NCI-H2171 treated with DMSO at 0.1 percent for 48 hours (cell line): Measurements from ENCODE around the gene ZDHHC18.
"Not testable (repeated sequence)": the region's sequence is repeated elsewhere in the genome, so short reads cannot be mapped to it uniquely, and the experiment has no call there.

ENCODE experiments used
- DNase-seq: peaks from one replicate; lab custom pipeline; 2025; lab: John Stamatoyannopoulos, UW

Gene ZDHHC18

DNA sequence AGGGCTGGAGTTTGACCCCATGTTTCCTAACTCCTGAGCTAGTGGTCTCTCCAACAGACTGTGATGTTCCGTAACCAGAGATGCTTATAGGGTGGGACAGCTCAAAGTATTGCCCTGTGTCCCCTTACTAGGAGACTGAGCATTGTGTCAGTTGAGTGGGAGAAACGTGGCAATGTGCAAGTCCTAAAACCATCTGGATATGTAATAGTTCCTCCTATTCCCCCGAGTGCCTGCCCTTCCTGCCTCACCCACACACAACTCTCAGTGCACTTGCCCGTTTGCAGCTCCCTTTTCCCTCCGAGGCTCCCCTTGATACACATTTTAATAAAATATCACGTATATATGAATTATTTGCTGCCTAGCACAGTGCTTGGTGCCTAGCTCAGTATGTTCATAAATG lies 35.3 kb upstream of the ZDHHC18 start:
- DNase-seq, result no peak

DNA sequence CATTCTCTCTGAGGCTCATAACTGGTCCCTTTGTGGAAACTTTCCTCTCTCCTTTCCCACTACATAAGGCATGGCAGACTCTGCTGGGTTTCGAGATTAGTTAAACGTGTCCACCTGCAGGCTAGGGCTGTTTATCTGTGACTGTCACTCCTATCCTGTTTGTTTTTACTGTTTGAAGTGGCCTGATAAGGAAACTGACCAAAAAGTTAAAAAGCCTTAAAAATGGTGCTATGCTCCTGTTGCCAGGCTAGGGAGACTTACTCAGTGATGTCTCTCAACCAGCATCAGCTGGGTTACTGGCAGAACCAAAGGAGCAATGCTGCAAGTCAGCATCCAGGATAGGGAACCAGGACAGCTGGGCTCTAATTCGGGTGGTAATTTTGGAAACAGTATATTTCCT lies 34.9 kb upstream of the ZDHHC18 start:
- DNase-seq, result no peak

DNA sequence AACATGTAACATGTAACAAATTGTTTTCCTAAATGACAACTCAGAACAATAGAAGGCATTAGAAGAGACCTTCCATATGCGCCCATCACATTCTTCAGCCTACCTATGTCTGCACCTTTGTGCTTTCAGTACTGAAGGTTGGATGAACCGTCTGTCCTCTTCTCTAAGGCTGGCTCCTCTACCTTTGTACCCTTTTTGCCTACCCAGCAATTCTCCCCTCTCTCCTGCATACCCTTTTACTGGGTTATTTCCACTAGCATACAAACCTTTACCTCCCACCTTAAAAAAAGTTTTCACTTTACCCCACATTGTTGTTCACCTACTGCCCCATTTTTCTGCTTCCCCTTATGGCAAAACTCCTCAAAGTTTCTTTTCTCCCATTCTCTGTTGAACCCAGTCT lies 33.6 kb upstream of the ZDHHC18 start:
- no peak for DNase-seq

DNA sequence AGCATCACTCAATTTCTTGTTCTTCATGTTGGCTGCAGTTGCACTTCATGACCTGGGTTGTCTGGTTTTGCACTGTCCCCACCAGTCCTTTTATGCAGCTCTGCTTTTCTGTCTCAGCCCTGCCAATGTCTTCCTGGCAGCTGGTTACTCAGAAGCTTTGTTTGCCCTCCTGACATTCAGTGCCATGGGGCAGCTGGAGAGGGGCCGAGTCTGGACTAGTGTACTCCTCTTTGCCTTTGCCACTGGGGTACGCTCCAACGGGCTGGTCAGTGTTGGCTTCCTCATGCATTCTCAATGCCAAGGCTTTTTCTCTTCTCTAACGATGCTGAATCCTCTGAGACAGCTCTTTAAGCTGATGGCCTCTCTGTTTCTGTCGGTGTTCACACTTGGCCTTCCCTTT lies 32.1 kb upstream of the ZDHHC18 start:
- no peak for DNase-seq

DNA sequence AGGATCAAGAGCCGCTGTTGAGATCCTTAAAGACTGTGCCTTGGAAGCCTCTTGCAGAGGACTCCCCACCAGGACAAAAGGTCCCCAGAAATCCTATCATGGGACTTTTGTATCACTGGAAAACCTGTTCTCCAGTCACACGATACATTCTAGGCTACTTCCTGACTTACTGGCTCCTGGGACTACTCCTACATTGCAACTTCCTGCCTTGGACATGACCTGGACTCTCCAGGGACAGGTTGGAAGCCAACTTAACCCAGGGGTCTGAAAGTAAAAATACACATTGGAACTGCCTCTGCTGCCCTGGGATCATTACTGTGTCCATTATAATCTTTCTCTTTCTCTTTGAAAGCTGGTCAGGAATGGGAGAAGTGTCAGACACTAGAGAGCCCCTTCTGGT lies 28.9 kb upstream of the ZDHHC18 start:
- DNase-seq, result no peak

DNA sequence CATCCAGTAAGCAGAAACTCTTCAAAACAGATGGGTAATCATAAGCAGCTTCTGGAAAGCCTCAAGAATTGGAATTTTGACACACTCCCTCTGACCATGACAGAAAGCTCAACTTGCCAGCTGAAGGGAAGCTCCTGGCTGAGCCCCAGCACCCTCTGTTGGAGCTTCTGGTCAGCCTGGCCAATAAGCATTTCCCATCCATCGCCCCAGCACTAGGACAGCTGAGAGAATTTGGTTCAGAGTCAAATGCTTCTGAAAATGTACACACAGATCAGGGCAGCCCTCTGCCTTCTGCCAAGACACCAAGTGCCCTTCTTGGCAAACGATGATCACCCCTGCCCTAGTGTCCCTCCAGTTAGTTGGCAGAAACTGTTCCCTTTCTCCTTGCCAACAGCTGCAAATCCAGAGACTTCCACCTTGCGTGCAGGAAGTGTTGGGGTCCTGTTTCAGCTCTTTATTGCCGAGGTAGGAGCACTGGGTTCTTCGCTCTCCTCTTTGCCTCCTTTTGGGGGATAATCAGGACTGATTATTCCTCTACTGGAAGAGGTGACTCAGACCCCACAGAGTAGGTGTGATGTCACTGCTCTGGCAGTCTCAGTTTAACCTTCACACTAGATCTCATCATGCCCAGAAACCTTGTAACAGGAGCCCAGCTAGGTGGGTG lies 26.9 kb upstream of the ZDHHC18 start:
- DNase-seq, result no peak

DNA sequence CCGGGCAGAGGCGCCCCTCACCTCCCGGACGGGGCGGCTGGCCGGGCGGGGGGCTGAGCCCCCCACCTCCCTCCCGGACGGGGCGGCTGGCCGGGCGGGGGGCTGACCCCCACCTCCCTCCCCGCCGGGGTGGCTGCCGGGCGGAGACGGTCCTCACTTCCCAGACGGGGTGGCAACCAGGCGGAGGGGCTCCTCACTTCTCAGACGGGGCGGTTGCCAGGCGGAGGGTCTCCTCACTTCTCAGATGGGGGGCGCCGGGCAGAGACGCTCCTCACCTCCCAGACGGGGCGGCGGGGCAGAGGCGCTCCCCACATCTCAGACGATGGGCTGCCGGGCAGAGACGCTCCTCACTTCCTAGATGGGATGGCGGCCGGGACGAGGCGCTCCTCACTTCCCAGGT lies 22.6 kb upstream of the ZDHHC18 start:
- not testable (repeated sequence) for DNase-seq

DNA sequence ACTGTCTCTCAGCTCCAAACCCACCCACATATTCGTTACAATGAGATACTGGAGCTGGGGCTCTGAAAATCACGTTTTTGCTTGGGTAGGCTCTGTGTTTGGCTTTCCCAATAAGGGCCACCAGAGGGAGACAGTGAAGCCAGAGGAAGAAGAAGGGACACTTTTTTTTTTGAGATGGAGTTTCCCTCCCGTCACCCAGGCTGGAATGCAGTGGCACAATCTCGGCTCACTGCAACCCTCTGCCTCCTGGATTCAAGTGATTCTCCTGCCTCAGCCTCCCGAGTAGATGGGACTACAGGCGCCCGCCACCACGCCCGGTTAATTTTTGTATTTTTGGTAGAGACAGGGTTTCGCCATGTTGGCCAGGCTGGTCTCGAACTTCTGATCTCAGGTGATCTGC lies 16.4 kb upstream of the ZDHHC18 start:
- DNase-seq, result peak; percentile 78

DNA sequence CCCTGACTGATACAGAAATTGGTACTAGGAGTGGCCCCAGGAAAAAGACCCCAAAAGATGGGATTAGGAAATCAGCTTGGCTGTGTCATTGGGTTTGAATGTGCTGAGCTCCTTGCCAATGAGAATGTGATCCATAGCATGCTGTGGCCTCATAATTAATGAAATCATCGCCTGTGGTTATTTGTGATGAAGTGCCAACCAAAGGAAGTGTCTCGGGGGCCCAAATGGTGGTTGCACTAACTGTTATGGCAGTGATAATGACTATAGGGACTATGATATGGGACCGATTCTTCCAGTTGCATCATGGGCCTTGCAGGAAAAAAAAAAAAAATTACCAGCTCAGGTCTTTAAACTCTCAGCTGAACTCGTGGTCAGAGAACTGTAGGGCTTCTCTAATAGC lies 15.4 kb upstream of the ZDHHC18 start:
- DNase-seq, result no peak

DNA sequence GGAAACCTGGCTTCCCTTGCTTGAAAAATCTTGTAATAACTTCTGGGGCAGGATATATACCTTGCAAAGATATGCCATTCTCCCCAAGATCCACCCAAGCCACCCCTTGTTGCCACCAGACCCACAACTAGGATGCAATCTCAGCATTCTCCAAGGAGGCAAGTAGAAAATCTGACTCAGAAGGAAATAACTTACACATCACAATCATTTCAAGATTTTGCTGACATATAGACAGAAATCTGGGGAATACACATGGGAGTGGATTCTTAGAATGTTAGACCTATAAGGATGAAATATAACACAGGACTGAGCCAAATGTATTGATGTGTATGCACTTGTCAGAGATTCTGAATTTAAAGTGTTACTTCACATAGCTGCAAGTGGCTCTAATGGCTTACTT lies 14.8 kb upstream of the ZDHHC18 start:
- DNase-seq, result no peak

DNA sequence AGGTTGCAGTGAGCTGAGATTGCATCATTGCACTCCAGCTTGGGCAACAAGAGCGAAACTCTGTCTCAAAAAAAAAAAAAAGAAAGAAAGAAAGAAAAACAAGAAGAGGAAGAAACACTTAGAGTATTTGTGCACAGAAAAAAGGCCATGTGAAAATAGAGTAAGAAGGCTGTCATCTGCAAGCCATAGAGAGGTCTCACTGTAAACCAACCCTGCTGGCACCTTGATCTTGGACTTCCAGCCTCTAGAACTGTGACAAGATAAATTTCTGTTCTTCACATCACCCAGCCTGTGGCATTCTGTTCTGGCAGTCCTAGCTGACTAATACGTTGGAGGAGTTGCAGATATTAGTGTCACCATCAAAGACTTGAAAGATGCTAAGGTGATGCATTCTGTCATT lies 12.1 kb upstream of the ZDHHC18 start:
- no peak for DNase-seq

DNA sequence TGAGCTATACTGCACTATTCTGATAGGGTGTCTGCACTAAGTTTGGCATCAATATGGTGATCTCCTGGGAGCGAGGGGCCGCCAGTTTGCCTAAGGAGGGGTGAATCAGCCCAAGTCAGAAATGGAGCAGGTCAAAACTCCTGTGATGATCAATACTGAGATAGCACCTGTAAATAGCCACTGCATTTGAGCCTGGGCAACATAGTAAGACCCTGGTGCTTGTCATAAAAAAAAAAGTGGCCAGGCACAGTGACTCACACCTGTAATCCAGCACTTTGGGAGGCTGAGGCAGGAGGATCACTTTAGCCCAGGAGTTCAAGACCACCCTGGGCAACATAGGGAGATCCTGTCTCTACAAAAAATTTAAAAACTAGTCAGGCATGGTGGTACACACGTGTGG lies 11.6 kb upstream of the ZDHHC18 start:
- no peak for DNase-seq

DNA sequence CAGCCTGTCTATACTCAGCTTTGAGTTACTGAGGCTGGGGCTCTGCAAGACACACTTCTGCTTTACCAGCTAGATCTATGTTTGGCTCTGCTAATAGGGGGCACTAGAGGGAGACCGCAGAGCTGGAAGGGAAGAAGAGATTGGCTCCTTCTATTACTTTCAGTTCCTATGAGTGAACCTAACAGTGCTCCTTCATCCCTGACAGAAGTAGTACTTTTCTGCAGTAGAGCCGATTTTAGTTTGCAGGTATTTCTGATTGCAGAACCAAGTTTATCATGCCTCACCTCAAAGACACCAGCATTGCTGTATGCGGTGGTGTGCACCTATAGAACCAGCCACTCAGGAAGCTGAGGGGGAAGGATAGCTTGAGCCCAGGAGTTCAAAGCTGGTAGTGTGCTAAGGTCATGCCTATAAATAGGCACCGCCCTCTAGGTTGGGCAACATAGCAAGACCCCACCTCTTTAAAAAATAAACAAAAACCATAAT lies 5.7 kb upstream of the ZDHHC18 start:
- DNase-seq, result no peak

DNA sequence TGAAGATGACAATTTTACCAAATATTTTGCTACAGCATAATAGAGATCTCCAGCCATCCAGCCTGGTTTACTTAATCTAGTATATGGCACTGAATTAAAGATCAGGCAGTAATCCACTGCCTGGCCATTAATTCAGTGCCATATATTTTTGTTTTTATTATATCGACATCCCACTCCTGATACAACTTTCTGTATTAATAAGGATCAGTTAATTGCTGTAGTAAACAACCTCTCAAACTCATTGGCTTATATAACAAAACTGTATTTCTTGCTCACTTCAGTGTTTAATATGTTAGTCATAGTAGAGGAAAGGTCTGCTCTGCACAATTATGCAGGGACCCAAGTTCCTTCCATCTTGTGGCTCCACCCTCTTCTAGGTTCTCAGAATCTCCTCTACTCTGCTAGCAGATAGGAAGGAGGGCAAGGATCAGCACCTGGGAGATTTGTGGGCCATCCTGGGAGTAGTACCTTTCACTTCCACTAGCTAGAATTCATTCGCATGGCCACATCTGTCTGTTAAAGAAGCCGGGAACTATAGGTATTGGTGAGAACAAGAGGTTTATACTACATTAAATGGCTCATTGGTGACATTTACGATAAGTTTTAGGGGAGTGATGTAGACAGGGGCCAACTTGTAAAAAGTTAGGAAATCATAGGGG lies 3.6 kb upstream of the ZDHHC18 start:
- DNase-seq, result no peak

DNA sequence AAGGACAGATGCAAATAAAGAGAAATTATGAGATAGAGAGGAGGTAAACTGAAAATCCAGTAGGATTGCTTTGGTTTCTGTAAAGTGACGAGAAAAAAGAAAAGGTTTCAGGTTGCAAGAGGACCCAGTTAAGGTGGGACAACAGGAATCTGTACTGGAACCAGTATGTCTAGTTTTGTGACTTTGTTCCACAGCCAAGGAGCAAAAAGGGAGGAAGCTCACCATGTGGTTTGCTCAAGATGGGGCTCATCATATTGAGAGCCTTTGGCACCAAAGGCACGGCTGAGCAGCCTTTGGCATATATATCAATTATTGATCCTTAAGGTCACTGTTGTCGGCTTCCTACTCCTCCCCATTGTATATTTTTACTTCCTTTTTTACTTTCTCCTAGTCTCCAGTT lies 1.8 kb upstream of the ZDHHC18 start:
- DNase-seq, result no peak

DNA sequence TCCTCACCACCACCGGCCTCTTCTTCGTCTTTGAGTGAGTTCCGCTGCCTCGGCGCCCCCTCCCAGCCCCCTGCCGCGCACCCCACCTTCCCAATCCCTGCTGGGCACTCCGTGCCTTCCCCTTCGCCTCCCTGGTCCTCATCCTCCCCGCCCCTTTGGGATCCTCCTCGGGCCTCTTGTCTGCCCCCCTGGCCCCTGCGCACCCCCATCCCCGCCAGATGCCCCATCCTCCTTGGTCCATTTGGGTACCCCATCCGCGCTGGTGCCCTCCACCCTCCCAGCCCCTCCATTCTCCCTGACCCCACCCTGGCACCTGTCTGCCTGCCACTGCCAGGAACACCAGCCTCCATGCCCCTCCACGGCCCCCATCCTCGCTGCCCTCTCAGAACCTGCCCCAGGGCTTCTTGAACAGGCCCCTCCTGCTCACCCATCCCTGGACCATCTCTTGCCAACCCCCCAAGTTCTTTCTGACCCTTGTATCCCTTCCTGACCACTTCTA lies 667 bp downstream of the ZDHHC18 start:
- no peak for DNase-seq

DNA sequence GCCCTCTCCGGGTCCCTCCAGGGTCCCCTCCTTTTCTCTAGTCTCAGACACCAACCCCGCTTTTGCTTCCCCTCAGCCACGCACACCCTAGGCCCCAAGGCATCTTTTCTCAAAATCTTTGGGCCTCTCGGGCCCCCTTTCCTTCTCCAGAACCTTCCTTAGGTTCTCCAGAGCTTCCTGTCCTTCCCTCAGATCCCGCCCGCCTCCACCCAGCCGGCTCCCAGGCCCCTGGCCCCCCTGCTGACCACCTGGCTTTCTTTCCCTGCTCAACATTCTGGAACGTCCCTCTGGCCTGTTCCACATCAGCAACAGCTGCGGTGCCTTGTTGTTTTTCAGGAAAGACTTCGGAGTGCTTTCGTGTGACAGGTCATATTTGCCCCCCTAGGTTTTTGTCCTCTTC lies 1.2 kb downstream of the ZDHHC18 start:
- DNase-seq, result no peak

DNA sequence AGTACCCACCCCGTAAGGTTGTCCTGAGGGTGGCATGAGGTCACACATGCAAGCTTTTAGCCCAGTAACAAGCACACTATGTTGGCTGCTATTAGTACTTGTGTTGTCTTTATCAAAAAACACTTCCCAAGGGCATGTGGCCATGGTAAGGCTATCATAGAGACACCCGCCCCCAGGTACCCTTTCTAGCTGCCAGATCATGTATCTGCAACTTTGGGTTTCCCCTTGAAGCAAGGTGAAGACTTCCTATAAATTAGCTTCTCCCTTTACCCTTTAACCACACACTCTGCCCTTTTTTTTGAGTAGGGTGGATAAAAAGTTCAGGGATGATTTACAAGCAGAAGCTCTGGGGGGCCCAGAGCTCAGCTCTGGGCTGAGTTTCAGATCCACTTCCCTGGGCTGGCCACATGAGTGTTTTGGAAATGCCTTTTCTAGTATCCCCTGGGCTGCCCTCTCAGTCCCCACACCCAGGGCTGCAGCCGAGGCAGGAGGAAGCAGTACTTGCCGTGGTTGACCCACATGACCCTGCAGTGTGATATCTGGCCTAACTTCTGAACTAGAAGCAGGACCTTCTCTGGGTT lies 2.0 kb downstream of the ZDHHC18 start:
- DNase-seq, result no peak

DNA sequence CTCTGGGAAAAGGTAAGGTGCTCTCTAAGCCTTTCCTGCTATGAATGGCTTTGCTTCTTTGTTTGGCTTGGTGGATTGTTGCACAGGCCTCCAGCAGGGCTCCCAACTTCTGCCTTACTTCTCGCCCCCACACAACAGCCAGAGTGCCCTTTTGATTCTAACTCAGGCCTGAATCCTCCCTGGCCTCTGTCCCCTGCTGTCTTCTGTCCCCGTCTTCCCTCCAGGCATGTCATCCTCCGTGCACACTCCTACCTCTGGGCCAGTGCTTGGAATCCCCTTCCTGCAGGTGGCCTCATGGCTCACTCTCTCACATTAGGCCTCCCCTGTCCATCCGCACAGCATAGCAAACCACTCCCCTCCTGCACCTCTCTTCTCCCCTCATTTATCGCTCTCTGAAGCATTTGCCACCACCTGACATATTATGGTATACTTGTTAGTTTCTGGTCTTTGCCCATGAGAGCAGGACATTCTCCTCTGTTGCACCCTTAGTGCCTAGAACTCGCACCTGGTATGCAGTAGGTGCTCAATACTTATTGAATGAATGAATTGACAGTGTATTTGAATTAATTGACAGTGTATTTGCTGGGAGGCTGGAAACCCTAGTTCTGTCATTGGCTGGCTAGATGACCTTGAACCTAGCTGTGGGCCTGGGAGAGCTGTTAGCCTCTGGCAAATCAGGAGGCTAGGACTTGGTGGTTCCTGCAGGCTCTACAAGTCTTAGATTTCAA lies 2.9 kb downstream of the ZDHHC18 start:
- no peak for DNase-seq

DNA sequence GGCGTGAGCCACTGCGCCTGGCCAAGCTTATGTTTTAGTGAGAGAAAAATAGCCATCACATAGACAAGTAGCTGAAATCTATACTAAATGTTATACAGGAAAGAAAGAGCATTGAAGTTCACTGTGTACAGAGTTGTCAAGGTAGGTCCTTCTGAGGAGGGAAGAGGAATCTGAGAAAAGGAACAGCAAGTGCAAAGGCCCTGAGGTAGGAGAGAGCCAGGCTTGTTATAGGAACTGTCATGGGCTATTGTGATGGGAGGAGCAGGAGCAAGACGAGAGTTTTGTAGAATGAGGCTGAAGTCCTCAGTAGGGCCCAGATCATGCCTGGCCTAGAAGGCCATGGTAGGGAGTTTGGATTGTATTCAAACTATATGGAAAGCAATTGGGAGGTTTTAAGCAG lies 4.6 kb downstream of the ZDHHC18 start:
- DNase-seq, result no peak

DNA sequence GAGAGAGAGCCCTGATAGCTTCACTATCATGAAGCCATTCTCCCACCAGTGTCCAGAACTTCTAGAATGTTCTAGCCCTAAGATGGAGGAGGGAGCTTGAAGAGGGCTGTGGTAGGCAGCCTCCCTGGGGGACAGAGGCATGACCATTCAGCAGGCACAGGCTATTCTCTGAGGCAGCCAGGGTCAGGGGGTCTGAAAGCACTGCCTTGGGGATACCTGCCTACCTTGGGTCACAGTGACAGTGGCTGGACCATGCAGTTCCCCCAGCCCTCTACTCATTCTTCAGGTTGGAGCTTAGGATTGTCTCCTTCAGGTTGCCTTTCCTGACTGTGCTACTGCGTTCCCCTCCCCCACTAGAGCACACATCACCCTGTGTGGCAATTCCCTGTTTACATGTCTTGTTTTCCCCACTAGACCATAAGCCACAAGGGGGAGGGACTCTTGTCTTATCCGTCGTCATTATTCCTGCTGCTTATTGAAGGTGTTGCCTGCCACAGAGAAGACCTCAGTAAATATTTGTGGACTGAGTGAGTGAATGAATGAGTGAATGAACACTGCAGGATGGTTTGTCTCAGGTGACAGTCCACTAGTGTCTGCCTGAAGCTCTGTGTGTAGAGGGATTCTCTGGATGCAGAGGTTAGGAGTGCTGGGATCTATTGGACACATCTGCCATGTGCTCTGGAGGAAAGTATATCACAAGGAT lies 5.2 kb downstream of the ZDHHC18 start:
- no peak for DNase-seq
